Trophoblast cell (in vitro differentiated cells and primary cell): ENCODE results near the gene FBN1.

Experiments used
- DNase-seq, 2 donors: peaks; one replicate each; pipeline ENCODE4 v3.0.0-alpha.2; 2016
- H2AFZ ChIP-seq: 2 replicates; pipeline ENCODE4 v1.6.1; 2013; ENCODE audit warnings: low read length, moderate library complexity, mild to moderate bottlenecking; ENCODE audit not compliant: insufficient read depth, poor library complexity
- H2AK5ac ChIP-seq: 2 replicates; pipeline ENCODE4 v1.6.1; 2013; ENCODE audit warnings: mild to moderate bottlenecking, low read length
- H2BK120ac ChIP-seq: 2 replicates; pipeline ENCODE4 v1.6.1; 2013; ENCODE audit warnings: low read length, mild to moderate bottlenecking, moderate library complexity; ENCODE audit not compliant: insufficient read depth, poor library complexity
- H2BK12ac ChIP-seq: 2 replicates; pipeline ENCODE4 v1.6.1; 2013; ENCODE audit warnings: mild to moderate bottlenecking, low read length, moderate library complexity
- H2BK5ac ChIP-seq: 2 replicates; pipeline ENCODE4 v1.6.1; 2013; ENCODE audit warnings: low read length, low read depth, moderate library complexity, mild to moderate bottlenecking; ENCODE audit not compliant: poor library complexity
- H3K14ac ChIP-seq: 2 replicates; pipeline ENCODE4 v1.6.1; 2013; ENCODE audit warnings: mild to moderate bottlenecking, low read length
- H3K18ac ChIP-seq: 2 replicates; pipeline ENCODE4 v1.6.1; 2013; ENCODE audit warnings: mild to moderate bottlenecking, low read length
- H3K23ac ChIP-seq: 2 replicates; pipeline ENCODE4 v1.6.1; 2013; ENCODE audit warnings: low read length
- H3K27ac ChIP-seq: 2 replicates; pipeline ENCODE4 v1.5.1; 2013; ENCODE audit warnings: low read depth, mild to moderate bottlenecking, inconsistent platforms, low read length, moderate library complexity
- H3K27me3 ChIP-seq: 2 replicates; pipeline ENCODE4 v1.6.1; 2013; ENCODE audit warnings: inconsistent platforms, mild to moderate bottlenecking, low read length, moderate library complexity; ENCODE audit not compliant: insufficient read depth
- H3K36me3 ChIP-seq, 2 experiments: 1 replicate in 1 of 2; 2 replicates in 1 of 2; pipeline ENCODE4 v1.6.1; 2013; ENCODE audit warnings: low read length in 2 of 2, mild to moderate bottlenecking in 2 of 2, moderate library complexity in 1 of 2; ENCODE audit not compliant: insufficient read depth in 2 of 2, control insufficient read depth in 1 of 2
- H3K4ac ChIP-seq: 2 replicates; pipeline ENCODE4 v1.6.1; 2013; ENCODE audit warnings: low read depth, mild to moderate bottlenecking, low read length, moderate library complexity
- H3K4me1 ChIP-seq, 2 experiments: 1 replicate in 1 of 2; 2 replicates in 1 of 2; pipeline ENCODE4 v1.6.1; 2013; ENCODE audit warnings: low read length in 2 of 2, mild to moderate bottlenecking in 2 of 2, moderate library complexity in 1 of 2; ENCODE audit not compliant: insufficient read depth in 2 of 2, control insufficient read depth in 1 of 2
- H3K4me2 ChIP-seq: 2 replicates; pipeline ENCODE4 v1.6.1; 2013; ENCODE audit warnings: inconsistent platforms, mild to moderate bottlenecking, low read length, moderate library complexity
- H3K4me3 ChIP-seq: 2 replicates; pipeline ENCODE4 v1.5.1; 2013; ENCODE audit warnings: mild to moderate bottlenecking, low read depth, low read length, inconsistent platforms
- H3K79me1 ChIP-seq: one replicate; pipeline ENCODE4 v1.6.1; 2013; ENCODE audit warnings: low read length
- H3K79me2 ChIP-seq: 2 replicates; pipeline ENCODE4 v1.6.1; 2013; ENCODE audit warnings: low read length, mild to moderate bottlenecking; ENCODE audit not compliant: control insufficient read depth, insufficient read depth, poor library complexity
- H3K9ac ChIP-seq: 2 replicates; pipeline ENCODE4 v1.6.1; 2013; ENCODE audit warnings: mild to moderate bottlenecking, low read length
- H3K9me3 ChIP-seq: 2 replicates; pipeline ENCODE4 v1.6.1; 2013; ENCODE audit warnings: low read depth, mild to moderate bottlenecking, control low read depth, inconsistent platforms, low read length; ENCODE audit not compliant: insufficient read depth
- H4K12ac ChIP-seq: 2 replicates; pipeline ENCODE4 v1.6.1; 2013; ENCODE audit warnings: low read depth, mild to moderate bottlenecking, low read length, moderate library complexity
- H4K8ac ChIP-seq: 2 replicates; pipeline ENCODE4 v1.6.1; 2013; ENCODE audit warnings: low read depth, mild to moderate bottlenecking, low read length, moderate library complexity
- H4K91ac ChIP-seq: one replicate; pipeline ENCODE4 v1.6.1; 2013; ENCODE audit warnings: low read depth, mild to moderate bottlenecking, low read length, moderate library complexity
- WGBS: extraction: QIAGEN DNeasy Blood & Tissue Kit; methylation state at CpG from one replicate; pipeline ENCODE4 v1.1.7; 2013; ENCODE audit warnings: missing lambda C conversion rate; ENCODE audit not compliant: insufficient read length, insufficient coverage; ENCODE audit errors: extremely low coverage; 5-methylcytosine and 5-hydroxymethylcytosine counted together

FBN1 gene

DNA sequence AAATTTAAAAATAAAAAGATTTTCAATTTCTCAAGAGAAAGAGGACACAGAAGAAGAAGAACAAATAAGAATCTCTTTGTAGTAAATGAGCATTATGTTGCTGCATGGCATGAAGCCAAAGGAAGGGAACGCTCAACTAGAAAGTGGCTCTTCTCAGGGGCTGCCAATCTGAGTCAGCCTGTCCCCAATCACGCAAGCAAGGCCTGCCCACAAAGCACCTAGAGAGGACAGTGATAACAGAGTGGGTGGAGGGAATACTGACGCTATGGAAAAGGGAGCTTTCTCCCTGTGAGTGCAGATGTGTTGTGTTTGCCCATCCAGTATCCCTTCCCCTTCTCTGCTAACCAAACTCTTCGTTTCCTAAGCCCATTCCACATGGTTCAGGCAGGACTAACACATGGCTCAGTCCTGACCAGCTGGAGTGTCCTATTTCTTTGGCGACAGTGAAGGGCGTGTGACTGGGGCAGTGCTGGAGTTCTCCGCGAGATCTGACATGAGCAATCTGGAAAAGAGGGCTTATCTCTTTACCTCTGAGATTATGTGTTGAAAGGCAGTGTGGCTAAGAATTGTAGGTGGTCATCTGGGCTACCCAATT, 14.2 kb downstream of the FBN1 start:
- Histone ChIP-seq H3K27me3 (no peaks in the 10 kb centered on the region), H3K36me3 (no peaks in the 10 kb centered on the region), H3K4me3 (no peak overlapping the region), H3K18ac (no peak overlapping the region), H3K23ac (no peak overlapping the region), H3K4me2 (no peak overlapping the region), H3K4me1 (peaks cover 0 to 5% of the 10 kb centered on the region in 2 experiments), H3K9me3 (no peaks in the 10 kb centered on the region), H2BK12ac (no peak overlapping the region), H3K27ac (no peak overlapping the region), H2AK5ac (no peak overlapping the region), H4K8ac (no peak overlapping the region), H3K14ac (no peak overlapping the region), H4K12ac (no peak overlapping the region), H3K79me2 (no peaks in the 10 kb centered on the region), H4K91ac (no peak overlapping the region), H2AFZ (no peak overlapping the region), H3K79me1 (no peaks in the 10 kb centered on the region), H2BK120ac (no peak overlapping the region), H2BK5ac (no peak overlapping the region), H3K9ac (no peak overlapping the region), H3K4ac (no peak overlapping the region)
- no peak for DNase-seq
- whole genome bisulfite sequencing, result no CpG with 5 or more reads among the region's 8 CpGs

GRCh38 chr15:48630245-48630644, 15.3 kb downstream of the FBN1 start:
- H2AFZ ChIP-seq, result no peak overlapping the region
- H3K4me1 ChIP-seq, result peaks cover 2 to 7% of the 10 kb centered on the region in 2 experiments
- no peaks in the 10 kb centered on the region for H3K79me1 ChIP-seq
- H3K4ac ChIP-seq, result no peak overlapping the region
- no peak for DNase-seq
- H3K27me3 ChIP-seq, result no peaks in the 10 kb centered on the region
- H4K12ac ChIP-seq, result no peak overlapping the region
- H4K91ac ChIP-seq, result no peak overlapping the region
- H3K27ac ChIP-seq, result no peak overlapping the region
- WGBS, result no CpG with 5 or more reads among the region's 1 CpG
- no peak overlapping the region for H3K4me3 ChIP-seq
- no peak overlapping the region for H2AK5ac ChIP-seq
- H3K79me2 ChIP-seq, result no peaks in the 10 kb centered on the region
- no peak overlapping the region for H3K23ac ChIP-seq
- no peaks in the 10 kb centered on the region for H3K36me3 ChIP-seq
- H2BK12ac ChIP-seq, result no peak overlapping the region
- no peaks in the 10 kb centered on the region for H3K9me3 ChIP-seq
- H2BK5ac ChIP-seq, result no peak overlapping the region
- H2BK120ac ChIP-seq, result no peak overlapping the region
- H3K9ac ChIP-seq, result no peak overlapping the region
- no peak overlapping the region for H3K4me2 ChIP-seq
- H3K14ac ChIP-seq, result no peak overlapping the region
- H4K8ac ChIP-seq, result no peak overlapping the region
- H3K18ac ChIP-seq, result no peak overlapping the region

DNA sequence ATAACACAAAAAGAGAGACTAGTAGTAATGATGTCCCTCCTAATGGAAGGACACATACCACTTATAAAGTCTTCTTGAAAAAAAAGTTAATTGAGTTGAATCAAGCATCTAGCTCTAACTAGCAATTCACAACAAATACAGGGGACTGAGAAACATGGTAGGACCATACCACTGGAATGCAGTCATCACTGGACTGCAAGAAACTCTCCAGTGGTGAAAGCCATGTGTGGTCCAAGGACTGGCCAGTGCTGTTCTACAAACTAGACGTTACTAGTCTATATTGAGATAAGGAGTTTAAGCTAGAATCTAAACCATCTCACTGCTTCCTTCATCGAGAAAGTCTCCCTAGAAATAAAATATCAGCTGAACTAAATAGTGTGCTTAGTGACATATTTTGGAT, 16.7 kb downstream of the FBN1 start:
- no peak overlapping the region for H4K8ac ChIP-seq
- no peak overlapping the region for H3K27ac ChIP-seq
- no peak overlapping the region for H3K4me2 ChIP-seq
- no peaks in the 10 kb centered on the region for H3K36me3 ChIP-seq
- H2BK12ac ChIP-seq, result no peak overlapping the region
- no peak overlapping the region for H2AK5ac ChIP-seq
- H3K9me3 ChIP-seq, result no peaks in the 10 kb centered on the region
- no peak overlapping the region for H3K18ac ChIP-seq
- no peak overlapping the region for H3K23ac ChIP-seq
- H3K4me3 ChIP-seq, result no peak overlapping the region
- no peak overlapping the region for H2BK5ac ChIP-seq
- no peak overlapping the region for H3K9ac ChIP-seq
- H3K27me3 ChIP-seq, result no peaks in the 10 kb centered on the region
- H3K14ac ChIP-seq, result no peak overlapping the region
- H4K12ac ChIP-seq, result no peak overlapping the region
- no peak overlapping the region for H3K4ac ChIP-seq
- no peak overlapping the region for H2AFZ ChIP-seq
- H3K4me1 ChIP-seq, result peaks cover 4 to 10% of the 10 kb centered on the region in 2 experiments
- DNase-seq, result no peak
- no peaks in the 10 kb centered on the region for H3K79me1 ChIP-seq
- no peak overlapping the region for H2BK120ac ChIP-seq
- no CpG with 5 or more reads among the region's 2 CpGs for WGBS
- no peak overlapping the region for H4K91ac ChIP-seq
- no peaks in the 10 kb centered on the region for H3K79me2 ChIP-seq

DNA sequence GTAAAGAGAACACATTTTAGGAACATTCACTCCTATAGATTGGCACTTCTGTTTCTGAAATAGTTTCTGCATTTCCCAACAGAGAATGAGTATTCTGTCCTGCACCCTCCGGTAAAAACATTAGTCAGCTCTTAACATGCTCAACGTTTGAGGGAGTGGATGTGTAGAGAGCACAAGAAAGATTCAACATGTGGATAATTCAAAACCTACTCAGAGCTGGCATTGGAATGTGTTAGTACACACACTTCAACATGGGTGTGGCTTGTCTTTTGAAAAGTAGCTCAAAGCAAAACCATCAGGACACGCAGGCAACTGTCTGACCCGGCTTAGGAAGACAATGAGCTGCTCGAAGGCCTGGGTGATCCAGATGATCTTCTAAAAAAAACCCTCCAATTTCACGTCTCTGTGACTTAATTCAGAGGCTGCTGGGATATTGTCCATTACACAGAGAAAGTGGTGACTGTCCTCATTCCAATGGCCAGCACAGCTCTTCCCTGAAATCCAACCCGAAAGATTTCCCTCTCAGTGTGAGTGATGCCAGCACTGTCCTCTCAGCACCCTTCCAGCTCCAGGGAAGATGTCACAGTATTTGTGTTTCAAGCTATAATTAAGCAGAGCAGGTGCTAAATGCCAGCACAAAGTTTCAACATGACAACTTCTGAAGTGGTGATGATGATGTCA, 18.1 kb downstream of the FBN1 start:
- Histone ChIP-seq H3K79me1 (no peaks in the 10 kb centered on the region), H3K4me2 (no peak overlapping the region), H3K23ac (no peak overlapping the region), H3K4ac (no peak overlapping the region), H3K4me1 (peaks cover 4 to 10% of the 10 kb centered on the region in 2 experiments), H3K27me3 (no peaks in the 10 kb centered on the region), H2BK120ac (no peak overlapping the region), H3K79me2 (no peaks in the 10 kb centered on the region), H3K9me3 (no peaks in the 10 kb centered on the region), H2AK5ac (no peak overlapping the region), H4K12ac (no peak overlapping the region), H2BK5ac (no peak overlapping the region), H3K36me3 (no peaks in the 10 kb centered on the region), H3K4me3 (no peak overlapping the region), H4K91ac (no peak overlapping the region), H3K14ac (no peak overlapping the region), H3K27ac (no peak overlapping the region), H3K18ac (no peak overlapping the region), H4K8ac (no peak overlapping the region), H2BK12ac (no peak overlapping the region), H2AFZ (no peak overlapping the region), H3K9ac (no peak overlapping the region)
- peak; percentile 57 to 67 for DNase-seq
- no CpG with 5 or more reads among the region's 7 CpGs for WGBS
